CD14-positive monocyte (primary cell): ENCODE data around the gene RAC2. TPM values are rescaled to one million over a fixed set of nuclear protein-coding genes. Genes with fewer than 3 reads are reported as not detected.

Source experiments
- DNase-seq, 3 donors: peaks; one replicate each; pipeline ENCODE4 v3.0.0-alpha.2; 2011 to 2022
- H2AFZ ChIP-seq: 2 replicates; pipeline ENCODE4 v1.6.0; 2012; ENCODE audit warnings: mild to moderate bottlenecking, low read depth, low read length, inconsistent platforms; ENCODE audit not compliant: insufficient read depth, poor library complexity, severe bottlenecking
- H3K27ac ChIP-seq, 2 donors: 1 replicate in 1 of 2; 2 replicates in 1 of 2; pipeline ENCODE4 v1.5.1; 2012 to 2013; ENCODE audit warnings: low read length in 2 of 2, control low read depth in 1 of 2, inconsistent platforms in 1 of 2, low read depth in 1 of 2, mild to moderate bottlenecking in 1 of 2
- H3K27me3 ChIP-seq, 2 donors: one replicate each; pipeline versions ENCODE4 v1.6.0 to v1.6.1; 2011 to 2013; ENCODE audit warnings: low read length in 2 of 2; ENCODE audit not compliant: control insufficient read depth in 2 of 2, insufficient read depth in 2 of 2
- H3K36me3 ChIP-seq, 2 donors: replicated peaks in 1 of 2; 1 replicate in 1 of 2; 2 replicates in 1 of 2; pipeline versions ENCODE4 v1.5.1 to v1.6.1; 2012 to 2013; ENCODE audit warnings: low read length in 2 of 2, control low read depth in 1 of 2, inconsistent platforms in 1 of 2, mild to moderate bottlenecking in 1 of 2; ENCODE audit not compliant: insufficient read depth in 2 of 2, control insufficient read depth in 1 of 2
- H3K4me1 ChIP-seq, 2 donors: 1 replicate in 1 of 2; 2 replicates in 1 of 2; pipeline versions ENCODE4 v1.5.1 to v1.6.1; 2012 to 2013; ENCODE audit warnings: low read length in 2 of 2, control low read depth in 1 of 2, inconsistent platforms in 1 of 2, mild to moderate bottlenecking in 1 of 2, moderate library complexity in 1 of 2; ENCODE audit not compliant: insufficient read depth in 2 of 2, control insufficient read depth in 1 of 2
- H3K4me2 ChIP-seq: replicated peaks from 2 replicates; pipeline ENCODE3; 2012; ENCODE audit warnings: low read length, moderate library complexity, mild to moderate bottlenecking; ENCODE audit not compliant: poor library complexity, severe bottlenecking; ENCODE audit errors: extremely low read depth
- H3K4me3 ChIP-seq, 3 experiments: fragments of 200-600 bp in 1 of 3; sonication (generic) in 1 of 3; replicated peaks in 1 of 3; 1 replicate in 2 of 3; 2 replicates in 1 of 3; pipeline ENCODE4 v1.5.1; 2011 to 2013; ENCODE audit warnings: low read length in 3 of 3, mild to moderate bottlenecking in 3 of 3, control low read depth in 2 of 3, low read depth in 2 of 3, inconsistent platforms in 1 of 3, moderate library complexity in 1 of 3
- H3K79me2 ChIP-seq: 2 replicates; pipeline ENCODE4 v1.6.0; 2012; ENCODE audit warnings: mild to moderate bottlenecking, control low read depth, inconsistent platforms, low read length, moderate library complexity; ENCODE audit not compliant: insufficient read depth
- H3K9ac ChIP-seq: 2 replicates; pipeline ENCODE4 v1.6.0; 2017; ENCODE audit warnings: low read length, mild to moderate bottlenecking; ENCODE audit not compliant: insufficient read depth, poor library complexity, severe bottlenecking
- H3K9me3 ChIP-seq, 2 donors: replicated peaks in 1 of 2; 1 replicate in 1 of 2; 2 replicates in 1 of 2; pipeline versions ENCODE4 v1.5.1 to v1.6.1; 2012 to 2013; ENCODE audit warnings: low read length in 2 of 2, control low read depth in 1 of 2; ENCODE audit not compliant: control insufficient read depth in 1 of 2, insufficient read depth in 1 of 2
- H4K20me1 ChIP-seq: 2 replicates; pipeline ENCODE4 v1.6.0; 2012; ENCODE audit warnings: mild to moderate bottlenecking, low read length, control low read depth, moderate library complexity; ENCODE audit not compliant: insufficient read depth
- H3K27ac Mint-ChIP-seq, 7 donors: one replicate each; pipeline ENCODE4 v1.8.0; 2020; ENCODE audit warnings: mild to moderate bottlenecking in 7 of 7, mixed read lengths in 7 of 7, moderate library complexity in 6 of 7, inconsistent platforms in 2 of 7
- H3K27me3 Mint-ChIP-seq, 3 donors: one replicate each; pipeline ENCODE4 v1.8.0; 2021 to 2022; ENCODE audit warnings: low read depth in 3 of 3, mild to moderate bottlenecking in 3 of 3, mixed read lengths in 3 of 3, moderate library complexity in 3 of 3, inconsistent platforms in 1 of 3
- H3K36me3 Mint-ChIP-seq, 2 donors: one replicate each; pipeline ENCODE4 v1.8.0; 2020; ENCODE audit warnings: mixed read lengths in 2 of 2, inconsistent platforms in 1 of 2, mild to moderate bottlenecking in 1 of 2
- H3K4me1 Mint-ChIP-seq: one replicate; pipeline ENCODE4 v1.8.0; 2020; ENCODE audit warnings: mild to moderate bottlenecking, mixed read lengths
- H3K4me3 Mint-ChIP-seq, 2 donors: one replicate each; pipeline ENCODE4 v1.8.0; 2020; ENCODE audit warnings: mild to moderate bottlenecking in 2 of 2, mixed read lengths in 2 of 2, moderate library complexity in 1 of 2
- H3K9me3 Mint-ChIP-seq, 7 donors: one replicate each; pipeline ENCODE4 v1.8.0; 2020 to 2022; ENCODE audit warnings: mixed read lengths in 7 of 7, mild to moderate bottlenecking in 6 of 7, moderate library complexity in 6 of 7, inconsistent platforms in 2 of 7
- WGBS: methylation state at CpG from one replicate; pipeline ENCODE4 v1.1.5; 2013; ENCODE audit warnings: missing lambda C conversion rate; ENCODE audit not compliant: insufficient coverage; 5-methylcytosine and 5-hydroxymethylcytosine counted together
- intact Hi-C, 2 donors: fragments of 100-400 bp; cut with micrococcal nuclease; formaldehyde crosslinking; loops; one replicate each; pipeline versions ENCODE4 v1.15.0 to v1.15.1; 2023
- polyA plus RNA-seq, 3 donors: library from polyadenylated mRNA; depleted of rRNA in 1 of 3; unstranded in 2 of 3; stranded (reverse) in 1 of 3; fragments of 300-500 nt in 2 of 3; fragments of >200 nt in 1 of 3; fragmentation: Illumina TruSeq in 2 of 3; gene quantifications; 1 replicate in 2 of 3; 2 replicates in 1 of 3; pipeline ENCODE4 v1.2.3, GENCODE V29; 2012 to 2021
- TF ChIP-seq, protein P1 (sequence below): fragments of 200-600 bp; IDR thresholded peaks from one replicate; pipeline ENCODE4 v1.8.0; 2022; ENCODE audit warnings: antibody characterized with exemption, mild to moderate bottlenecking

Gene RAC2
- polyA plus RNA-seq, 3 donors = 360 to 529 (median 526) TPM

DNA sequence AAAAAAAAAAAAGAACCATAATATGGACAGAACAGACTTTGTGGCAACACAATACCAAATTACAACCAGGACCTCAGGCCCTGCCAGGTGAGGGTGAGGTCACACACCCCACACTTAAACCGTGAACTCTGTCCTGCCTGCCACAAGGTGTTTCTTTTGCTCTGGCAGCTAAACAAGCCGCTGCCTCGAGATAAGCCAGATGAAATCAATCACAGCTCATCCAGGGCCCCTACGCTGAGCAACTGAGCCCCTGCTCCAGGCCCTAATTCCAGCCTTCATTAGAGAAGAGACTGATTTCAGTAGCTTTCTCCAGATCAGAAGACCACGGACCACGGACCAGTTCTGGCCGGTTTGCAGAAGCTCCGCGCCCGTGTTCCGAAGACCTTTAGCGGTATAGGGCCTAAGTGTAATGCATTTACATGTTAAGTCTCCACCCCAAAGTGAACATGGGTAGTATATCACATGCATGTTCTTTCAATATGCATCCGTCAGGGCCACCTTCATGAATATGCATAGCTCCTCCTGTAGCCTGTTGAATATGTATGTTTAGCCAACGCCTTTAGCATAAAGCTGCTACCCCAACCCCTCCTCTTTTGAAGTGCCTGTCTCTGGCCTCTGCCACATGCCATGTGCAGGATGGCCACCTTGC is 14.8 kb upstream of the RAC2 start:
- peaks cover 0 to 7% (median 4%) of the 10 kb centered on the region in 7 donors for H3K9me3 Mint-ChIP-seq
- H3K27me3 ChIP-seq = peaks cover 0 to 2% of the 10 kb centered on the region in 2 donors
- H3K4me3 ChIP-seq = no peak overlapping the region
- H3K4me1 Mint-ChIP-seq = peaks cover 20% of the 10 kb centered on the region
- no peaks in the 10 kb centered on the region for H4K20me1 ChIP-seq
- no peak overlapping the region for H3K27ac Mint-ChIP-seq
- H3K27me3 Mint-ChIP-seq = peaks cover 11 to 18% (median 14%) of the 10 kb centered on the region in 3 donors
- H3K4me3 Mint-ChIP-seq = no peak overlapping the region
- WGBS = 100% methylated on average over 4 of the region's 14 CpGs
- TF ChIP-seq, protein P1, sequence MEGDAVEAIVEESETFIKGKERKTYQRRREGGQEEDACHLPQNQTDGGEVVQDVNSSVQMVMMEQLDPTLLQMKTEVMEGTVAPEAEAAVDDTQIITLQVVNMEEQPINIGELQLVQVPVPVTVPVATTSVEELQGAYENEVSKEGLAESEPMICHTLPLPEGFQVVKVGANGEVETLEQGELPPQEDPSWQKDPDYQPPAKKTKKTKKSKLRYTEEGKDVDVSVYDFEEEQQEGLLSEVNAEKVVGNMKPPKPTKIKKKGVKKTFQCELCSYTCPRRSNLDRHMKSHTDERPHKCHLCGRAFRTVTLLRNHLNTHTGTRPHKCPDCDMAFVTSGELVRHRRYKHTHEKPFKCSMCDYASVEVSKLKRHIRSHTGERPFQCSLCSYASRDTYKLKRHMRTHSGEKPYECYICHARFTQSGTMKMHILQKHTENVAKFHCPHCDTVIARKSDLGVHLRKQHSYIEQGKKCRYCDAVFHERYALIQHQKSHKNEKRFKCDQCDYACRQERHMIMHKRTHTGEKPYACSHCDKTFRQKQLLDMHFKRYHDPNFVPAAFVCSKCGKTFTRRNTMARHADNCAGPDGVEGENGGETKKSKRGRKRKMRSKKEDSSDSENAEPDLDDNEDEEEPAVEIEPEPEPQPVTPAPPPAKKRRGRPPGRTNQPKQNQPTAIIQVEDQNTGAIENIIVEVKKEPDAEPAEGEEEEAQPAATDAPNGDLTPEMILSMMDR = no peak
- intact Hi-C loops = loop anchor here in 1 of 2 donors (2.0 kb wide), 1 partner anchor 60 kb away; no protein-coding TSS in a partner anchor
- H3K79me2 ChIP-seq = no peaks in the 10 kb centered on the region
- H3K27ac ChIP-seq = no peak overlapping the region
- H3K9me3 ChIP-seq = peaks cover 4 to 5% of the 10 kb centered on the region in 2 donors
- H3K9ac ChIP-seq = no peak overlapping the region
- peaks cover 15 to 25% of the 10 kb centered on the region in 2 donors for H3K4me1 ChIP-seq
- H3K4me2 ChIP-seq = peak overlapping the region; percentile 35
- no peaks in the 10 kb centered on the region for H3K36me3 ChIP-seq
- no peaks in the 10 kb centered on the region for H3K36me3 Mint-ChIP-seq
- no peak for DNase-seq
- H2AFZ ChIP-seq = no peak overlapping the region

DNA sequence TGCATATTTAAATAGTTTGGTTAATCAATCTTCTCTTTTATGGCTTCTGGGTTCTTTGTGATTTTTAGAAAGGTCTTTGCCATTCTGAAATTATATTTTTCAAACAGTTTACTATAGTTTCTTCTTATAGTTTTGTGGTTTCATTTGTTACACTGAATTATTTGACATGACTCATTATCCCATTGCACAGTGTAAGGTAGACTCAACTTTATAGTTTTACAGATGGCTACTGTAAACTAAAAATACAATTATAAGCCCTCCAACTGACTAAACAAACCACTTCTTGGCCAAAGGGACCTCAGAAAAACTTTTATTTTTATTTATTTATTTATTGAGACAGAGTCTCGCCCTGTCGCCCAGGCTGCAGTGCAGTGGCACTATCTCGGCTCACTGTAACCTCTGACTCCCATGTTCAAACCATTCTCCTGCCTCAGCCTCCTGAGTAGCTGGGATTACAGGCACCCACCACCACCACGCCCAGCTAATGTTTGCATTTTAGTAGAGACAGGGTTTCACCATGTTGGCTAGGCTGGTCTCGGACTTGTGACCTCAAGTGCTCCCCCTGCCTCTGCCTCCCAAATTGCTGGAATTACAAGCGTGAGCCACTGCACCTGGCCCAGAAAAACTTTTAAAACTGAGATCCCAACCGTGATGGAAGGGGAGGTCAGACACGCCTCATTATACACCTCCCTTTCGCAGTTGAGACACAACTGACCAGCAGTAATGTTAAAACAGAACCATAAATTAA is 14.1 kb upstream of the RAC2 start:
- Mint-ChIP-seq H3K9me3 (peaks cover 0 to 2% (median 0%) of the 10 kb centered on the region in 7 donors), H3K4me3 (no peak overlapping the region), H3K4me1 (peaks cover 20% of the 10 kb centered on the region), H3K27me3 (peaks cover 13 to 18% (median 14%) of the 10 kb centered on the region in 3 donors), H3K27ac (no peak overlapping the region), H3K36me3 (no peaks in the 10 kb centered on the region)
- DNase-seq = no peak
- Histone ChIP-seq H3K4me2 (no peak overlapping the region), H3K9me3 (no peaks in the 10 kb centered on the region), H4K20me1 (no peaks in the 10 kb centered on the region), H2AFZ (no peak overlapping the region), H3K4me3 (no peak overlapping the region), H3K36me3 (no peaks in the 10 kb centered on the region), H3K4me1 (peaks cover 15 to 25% of the 10 kb centered on the region in 2 donors), H3K9ac (no peak overlapping the region), H3K27me3 (peaks cover 0 to 2% of the 10 kb centered on the region in 2 donors), H3K27ac (no peak overlapping the region), H3K79me2 (no peaks in the 10 kb centered on the region)
- TF ChIP-seq, protein P1 = no peak
- intact Hi-C loops = loop anchor here in 1 of 2 donors (2.0 kb wide), 1 partner anchor 59 kb away; no protein-coding TSS in a partner anchor
- WGBS = 89% methylated on average over 4 of the region's 9 CpGs
